Endothelial cell (in vitro differentiated cells): ENCODE data around the gene PSMA6. TPM values are rescaled to one million over a fixed set of nuclear protein-coding genes. Genes with fewer than 3 reads are reported as not detected.
"Not testable (repeated sequence)": the region's sequence is repeated elsewhere in the genome, so short reads cannot be mapped to it uniquely, and the experiment has no call there.

Experiments
- DNase-seq: peaks from one replicate; pipeline ENCODE4 v3.0.0; 2021; ENCODE audit warnings: low spot score
- H3K27ac Mint-ChIP-seq: one replicate; pipeline ENCODE4 v1.8.0; 2021; ENCODE audit warnings: mixed read lengths, inconsistent platforms; ENCODE audit not compliant: unreplicated experiment
- H3K27me3 Mint-ChIP-seq: one replicate; pipeline ENCODE4 v1.8.0; 2021; ENCODE audit warnings: mild to moderate bottlenecking, moderate library complexity, mixed read lengths, inconsistent platforms; ENCODE audit not compliant: unreplicated experiment
- H3K36me3 Mint-ChIP-seq: one replicate; pipeline ENCODE4 v1.8.0; 2021; ENCODE audit warnings: mild to moderate bottlenecking, low read depth, mixed read lengths, inconsistent platforms; ENCODE audit not compliant: unreplicated experiment
- H3K4me1 Mint-ChIP-seq: one replicate; pipeline ENCODE4 v1.8.0; 2021; ENCODE audit warnings: mild to moderate bottlenecking, mixed read lengths, inconsistent platforms; ENCODE audit not compliant: unreplicated experiment
- H3K4me3 Mint-ChIP-seq: one replicate; pipeline ENCODE4 v1.8.0; 2021; ENCODE audit warnings: mild to moderate bottlenecking, mixed read lengths, inconsistent platforms; ENCODE audit not compliant: unreplicated experiment
- H3K9me3 Mint-ChIP-seq: one replicate; pipeline ENCODE4 v1.8.0; 2021; ENCODE audit warnings: mixed read lengths, inconsistent platforms; ENCODE audit not compliant: unreplicated experiment
- CTCF ChIP-seq: fragments of 200-600 bp; sonication (generic); IDR thresholded peaks from one replicate; pipeline ENCODE4 v1.5.0; 2021; ENCODE audit warnings: antibody characterized with exemption; ENCODE audit not compliant: unreplicated experiment
- total RNA-seq: library from RNA; stranded (reverse); fragmentation: NEBNext Ultra II Directional; extraction: Animal tissue kit (Norgen Biotek cat#: 25700); gene quantifications from one replicate; pipeline ENCODE4 v1.2.1, GENCODE V29; 2021; ENCODE audit not compliant: unreplicated experiment

Gene PSMA6
- total RNA-seq, 1 donor from 2014 or later, result 160 TPM

GRCh38 chr14:35247777-35248475, 44.3 kb upstream of the PSMA6 start:
- Mint-ChIP-seq H3K4me1 (peaks cover 48% of the 10 kb centered on the region), H3K27ac (peak overlapping the region; percentile 93), H3K36me3 (no peaks in the 10 kb centered on the region), H3K9me3 (no peaks in the 10 kb centered on the region), H3K4me3 (peak overlapping the region; percentile 6), H3K27me3 (no peaks in the 10 kb centered on the region)
- no peak for TF ChIP-seq CTCF
- DNase-seq, result peak; percentile 5

GRCh38 chr14:35248476-35248788, 43.8 kb upstream of the PSMA6 start:
- TF ChIP-seq CTCF, result no peak

GRCh38 chr14:35250319-35250718, 41.9 kb upstream of the PSMA6 start:
- Mint-ChIP-seq H3K4me1 (peaks cover 46% of the 10 kb centered on the region), H3K27me3 (peaks cover 3% of the 10 kb centered on the region)
- no peak for DNase-seq

More at GRCh38 chr14:35248476-35248788, 43.8 kb upstream of the PSMA6 start:
- Mint-ChIP-seq H3K4me3 (peak overlapping the region; percentile 6), H3K4me1 (peaks cover 48% of the 10 kb centered on the region), H3K9me3 (no peaks in the 10 kb centered on the region), H3K36me3 (no peaks in the 10 kb centered on the region), H3K27ac (peak overlapping the region; percentile 93), H3K27me3 (peaks cover 3% of the 10 kb centered on the region)
- no peak for DNase-seq

GRCh38 chr14:35252451-35252868, 39.7 kb upstream of the PSMA6 start:
- Mint-ChIP-seq H3K27me3 (peaks cover 3% of the 10 kb centered on the region), H3K36me3 (peaks cover 3% of the 10 kb centered on the region), H3K27ac (no peak overlapping the region), H3K9me3 (no peaks in the 10 kb centered on the region), H3K4me1 (peaks cover 30% of the 10 kb centered on the region), H3K4me3 (no peak overlapping the region)
- no peak for DNase-seq
- no peak for TF ChIP-seq CTCF

More at GRCh38 chr14:35250319-35250718, 41.9 kb upstream of the PSMA6 start:
- Mint-ChIP-seq H3K9me3 (no peaks in the 10 kb centered on the region), H3K27ac (no peak overlapping the region), H3K4me3 (no peak overlapping the region), H3K36me3 (peaks cover 3% of the 10 kb centered on the region)
- no peak for TF ChIP-seq CTCF

GRCh38 chr14:35253056-35253455, 39.1 kb upstream of the PSMA6 start:
- H3K9me3 Mint-ChIP-seq, H3K36me3 Mint-ChIP-seq, H3K4me3 Mint-ChIP-seq, H3K27me3 Mint-ChIP-seq, DNase-seq, H3K27ac Mint-ChIP-seq: not testable (repeated sequence)
- peaks cover 29% of the 10 kb centered on the region for H3K4me1 Mint-ChIP-seq

- not testable (repeated sequence) for H3K36me3 Mint-ChIP-seq, H3K27me3 Mint-ChIP-seq, H3K4me3 Mint-ChIP-seq, DNase-seq, H3K9me3 Mint-ChIP-seq, H3K27ac Mint-ChIP-seq
- peaks cover 19% of the 10 kb centered on the region for H3K4me1 Mint-ChIP-seq
Observed at GRCh38 chr14:35254034-35254622, 38.1 kb upstream of the PSMA6 start.
